SK-N-MC (cell line): ENCODE results near the gene SVOPL.

Experiments used
- EZH2 ChIP-seq: fragments of 200-600 bp; sonication (generic); IDR thresholded peaks from one replicate; pipeline ENCODE4 v1.6.1; 2017; ENCODE audit warnings: antibody characterized with exemption
- FOXP2 ChIP-seq: optimal IDR thresholded peaks from 2 replicates; pipeline ENCODE3; 2011; ENCODE audit warnings: mild to moderate bottlenecking, moderate library complexity; ENCODE audit not compliant: insufficient read depth; ENCODE audit errors: extremely low read length, control extremely low read depth
- POLR2AphosphoS5 ChIP-seq: IDR thresholded peaks from 2 replicates; pipeline ENCODE4 v1.6.1; 2012; ENCODE audit warnings: mild to moderate bottlenecking, low read depth, low read length, borderline replicate concordance

DNA sequence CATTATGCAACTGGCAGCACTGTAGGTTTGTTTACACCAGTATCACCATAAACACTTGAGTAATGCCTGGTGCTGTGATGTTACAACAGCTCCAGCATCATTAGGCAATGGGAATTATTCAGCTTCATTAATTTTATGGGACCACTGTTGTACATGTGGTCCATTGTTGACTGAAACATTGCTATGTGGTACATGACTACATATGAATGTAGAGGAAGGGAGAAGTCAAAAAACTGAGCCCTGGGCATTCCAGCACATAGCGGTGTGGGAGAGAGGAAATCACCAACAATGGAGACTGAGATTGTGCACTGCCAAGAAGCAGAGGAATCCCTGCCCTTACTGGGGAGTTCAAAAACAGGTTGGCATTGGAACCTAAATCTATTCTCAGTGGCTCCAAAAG, 152.1 kb downstream of the SVOPL start:
- TF ChIP-seq POLR2AphosphoS5 (no peak), EZH2 (no peak), FOXP2 (no peak)
